Muscle layer of duodenum (tissue), 2 donors: ENCODE measurements around the gene ZNF467.

Source experiments
- H3K27ac ChIP-seq: one replicate; pipeline ENCODE4 v1.7.0; 2013; ENCODE audit warnings: mild to moderate bottlenecking, low read length
- H3K27me3 ChIP-seq: one replicate; pipeline ENCODE4 v1.7.0; 2013; ENCODE audit warnings: low read depth, mild to moderate bottlenecking, control low read depth, low read length
- H3K36me3 ChIP-seq, 2 donors: one replicate each; pipeline ENCODE4 v1.7.0; 2013; ENCODE audit warnings: low read length in 2 of 2, control low read depth in 1 of 2, mild to moderate bottlenecking in 1 of 2; ENCODE audit not compliant: insufficient read depth in 2 of 2, control insufficient read depth in 1 of 2
- H3K4me1 ChIP-seq, 2 donors: one replicate each; pipeline ENCODE4 v1.7.0; 2013; ENCODE audit warnings: low read length in 2 of 2, mild to moderate bottlenecking in 2 of 2, control low read depth in 1 of 2, moderate library complexity in 1 of 2; ENCODE audit not compliant: insufficient read depth in 2 of 2, control insufficient read depth in 1 of 2
- H3K4me3 ChIP-seq, 2 donors: one replicate each; pipeline ENCODE4 v1.7.0; 2013; ENCODE audit warnings: low read length in 2 of 2, low read depth in 1 of 2, mild to moderate bottlenecking in 1 of 2
- H3K9me3 ChIP-seq, 2 donors: one replicate each; pipeline ENCODE4 v1.7.0; 2013; ENCODE audit warnings: low read length in 2 of 2, control low read depth in 1 of 2, mild to moderate bottlenecking in 1 of 2; ENCODE audit not compliant: control insufficient read depth in 1 of 2
- donor health status: healthy.

ZNF467 gene

GRCh38 chr7:149776289-149776688, 2.9 kb upstream of the ZNF467 start:
- H3K4me1 ChIP-seq = peaks cover 1 to 5% of the 10 kb centered on the region in 2 donors
- no peaks in the 10 kb centered on the region for H3K36me3 ChIP-seq
- H3K9me3 ChIP-seq = no peaks in the 10 kb centered on the region
- no peak overlapping the region for H3K4me3 ChIP-seq
- no peak overlapping the region for H3K27ac ChIP-seq
- no peaks in the 10 kb centered on the region for H3K27me3 ChIP-seq

- Histone ChIP-seq H3K9me3 (no peaks in the 10 kb centered on the region), H3K36me3 (no peaks in the 10 kb centered on the region), H3K4me1 (peaks cover 7 to 8% of the 10 kb centered on the region in 2 donors), H3K27me3 (no peaks in the 10 kb centered on the region), H3K4me3 (no peak overlapping the region), H3K27ac (no peak overlapping the region)
Observed at GRCh38 chr7:149775176-149775556, 1.8 kb upstream of the ZNF467 start.

- Histone ChIP-seq H3K27me3 (no peaks in the 10 kb centered on the region), H3K27ac (no peak overlapping the region), H3K36me3 (no peaks in the 10 kb centered on the region), H3K4me1 (peaks cover 7 to 8% of the 10 kb centered on the region in 2 donors), H3K4me3 (no peak overlapping the region), H3K9me3 (no peaks in the 10 kb centered on the region)
Observed at GRCh38 chr7:149774237-149775175, 1.1 kb upstream of the ZNF467 start.

- Histone ChIP-seq H3K4me3 (peak overlapping the region; percentile 33 to 71), H3K4me1 (peaks cover 7 to 8% of the 10 kb centered on the region in 2 donors), H3K27me3 (no peaks in the 10 kb centered on the region), H3K27ac (no peak overlapping the region), H3K36me3 (peaks cover 3 to 13% of the 10 kb centered on the region in 2 donors), H3K9me3 (no peaks in the 10 kb centered on the region)
Observed at GRCh38 chr7:149772956-149773434, 393 bp downstream of the ZNF467 start.

GRCh38 chr7:149772241-149772955, 990 bp downstream of the ZNF467 start:
- H3K27me3 ChIP-seq = no peaks in the 10 kb centered on the region
- H3K27ac ChIP-seq = no peak overlapping the region
- no peaks in the 10 kb centered on the region for H3K9me3 ChIP-seq
- peaks cover 7 to 8% of the 10 kb centered on the region in 2 donors for H3K4me1 ChIP-seq
- peak overlapping the region; percentile 59 to 73 for H3K4me3 ChIP-seq
- peaks cover 3 to 13% of the 10 kb centered on the region in 2 donors for H3K36me3 ChIP-seq

GRCh38 chr7:149771720-149772240, 1.6 kb downstream of the ZNF467 start:
- no peaks in the 10 kb centered on the region for H3K27me3 ChIP-seq
- no peaks in the 10 kb centered on the region for H3K9me3 ChIP-seq
- peaks cover 7 to 8% of the 10 kb centered on the region in 2 donors for H3K4me1 ChIP-seq
- no peak overlapping the region for H3K27ac ChIP-seq
- peak overlapping the region; percentile 59 to 73 for H3K4me3 ChIP-seq
- peaks cover 3 to 13% of the 10 kb centered on the region in 2 donors for H3K36me3 ChIP-seq

- peak overlapping the region; percentile 59 to 73 for H3K4me3 ChIP-seq
Observed at GRCh38 chr7:149770728-149771636, 2.4 kb downstream of the ZNF467 start.

GRCh38 chr7:149769915-149770314, 3.5 kb downstream of the ZNF467 start:
- peaks cover 7 to 8% of the 10 kb centered on the region in 2 donors for H3K4me1 ChIP-seq
- no peaks in the 10 kb centered on the region for H3K9me3 ChIP-seq
- peaks cover 3 to 30% of the 10 kb centered on the region in 2 donors for H3K36me3 ChIP-seq

More at GRCh38 chr7:149770728-149771636, 2.4 kb downstream of the ZNF467 start:
- H3K4me1 ChIP-seq = peaks cover 7 to 8% of the 10 kb centered on the region in 2 donors
- peaks cover 3 to 21% of the 10 kb centered on the region in 2 donors for H3K36me3 ChIP-seq
- no peak overlapping the region for H3K27ac ChIP-seq
- no peaks in the 10 kb centered on the region for H3K27me3 ChIP-seq
- no peaks in the 10 kb centered on the region for H3K9me3 ChIP-seq

GRCh38 chr7:149768931-149769330, 4.5 kb downstream of the ZNF467 start:
- Histone ChIP-seq H3K27me3 (no peaks in the 10 kb centered on the region), H3K36me3 (peaks cover 3 to 38% of the 10 kb centered on the region in 2 donors), H3K4me1 (peaks cover 3 to 7% of the 10 kb centered on the region in 2 donors), H3K4me3 (no peak overlapping the region), H3K9me3 (no peaks in the 10 kb centered on the region), H3K27ac (no peak overlapping the region)

More at GRCh38 chr7:149769915-149770314, 3.5 kb downstream of the ZNF467 start:
- Histone ChIP-seq H3K27ac (no peak overlapping the region), H3K27me3 (no peaks in the 10 kb centered on the region), H3K4me3 (no peak overlapping the region)

GRCh38 chr7:149767068-149767467, 6.3 kb downstream of the ZNF467 start:
- H3K36me3 ChIP-seq = peaks cover 3 to 38% of the 10 kb centered on the region in 2 donors
- no peak overlapping the region for H3K27ac ChIP-seq
- no peak overlapping the region for H3K4me3 ChIP-seq
- H3K27me3 ChIP-seq = no peaks in the 10 kb centered on the region
- H3K9me3 ChIP-seq = no peaks in the 10 kb centered on the region
- H3K4me1 ChIP-seq = peaks cover 3 to 7% of the 10 kb centered on the region in 2 donors
